ENCODE data around the gene PTPN11. TPM values are rescaled to one million over a fixed set of nuclear protein-coding genes. Genes with fewer than 3 reads are reported as not detected.
"Not testable (repeated sequence)": the region's sequence is repeated elsewhere in the genome, so short reads cannot be mapped to it uniquely, and the experiment has no call there.

The PTPN11 gene
- polyA plus RNA-seq, 1 donor from 2014 or later = 92.5 TPM

DNA sequence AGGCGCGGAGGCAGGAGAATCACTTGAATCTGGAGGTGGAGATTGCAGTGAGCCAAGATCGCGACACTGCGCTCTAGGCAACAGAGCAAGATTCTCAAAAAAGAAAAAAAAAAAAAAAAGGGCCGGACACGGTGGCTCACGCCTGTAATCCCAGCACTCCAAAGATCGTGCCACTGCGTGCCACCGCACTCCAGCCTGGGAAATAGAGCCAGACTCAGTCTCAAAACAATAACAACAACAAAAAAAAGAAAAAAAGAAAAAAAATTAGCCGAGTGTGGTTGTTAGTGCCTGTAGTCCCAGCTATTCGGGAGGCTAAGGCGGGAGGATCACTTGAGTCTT is 8.9 kb upstream of the PTPN11 start:
- Histone ChIP-seq H3F3A (ENCODE audit: insufficient read depth, low read length, poor library complexity, severe bottlenecking) (peaks cover 4% of the 10 kb centered on the region), H3K9me2 (ENCODE audit: insufficient read depth, low read length) (no peaks in the 10 kb centered on the region), H3K9me3 (ENCODE audit: low read length) (no peaks in the 10 kb centered on the region), H3K36me3 (ENCODE audit: insufficient read depth, low read length) (peaks cover under 1% of the 10 kb centered on the region), H3K79me2 (replicated peaks; ENCODE audit: insufficient read depth, low read length) (peaks cover 8% of the 10 kb centered on the region), H3K9ac (ENCODE audit: low read length) (no peak overlapping the region), H2AFZ (ENCODE audit: low read depth, low read length) (no peak overlapping the region), H3K27ac (ENCODE audit: low read length) (no peak overlapping the region), H3K4me2 (ENCODE audit: low read length) (no peak overlapping the region), H3K4me3 (ENCODE audit: low read length) (no peak overlapping the region), H4K20me1 (ENCODE audit: insufficient read depth) (no peaks in the 10 kb centered on the region), H3K27me3 (ENCODE audit: insufficient read depth, low read depth, low read length) (no peaks in the 10 kb centered on the region)
- TF ChIP-seq EZH2 (IDR thresholded peaks at IDR 0.05; ENCODE audit: borderline replicate concordance, insufficient read depth, low read length, poor library complexity, severe bottlenecking) (no peak), TAF1 (IDR thresholded peaks at IDR 0.05; ENCODE audit: low read depth) (no peak), REST (IDR thresholded peaks at IDR 0.05; ENCODE audit: borderline replicate concordance) (no peak), POLR2AphosphoS5 (IDR thresholded peaks at IDR 0.05) (no peak), EP300 (conservative IDR thresholded peaks at IDR 0.05; ENCODE audit: poor library complexity, severe bottlenecking) (no peak), MXI1 (conservative IDR thresholded peaks at IDR 0.05; ENCODE audit: poor library complexity, severe bottlenecking) (no peak), SMC3 (conservative IDR thresholded peaks at IDR 0.05; ENCODE audit: poor library complexity) (no peak)

- Histone ChIP-seq H3K4me3 (ENCODE audit: low read length) (no peak overlapping the region), H3K9ac (ENCODE audit: low read length) (no peak overlapping the region), H3K27ac (ENCODE audit: low read length) (no peak overlapping the region), H3K9me2 (ENCODE audit: insufficient read depth, low read length) (no peaks in the 10 kb centered on the region), H4K20me1 (ENCODE audit: insufficient read depth) (no peaks in the 10 kb centered on the region), H3K36me3 (ENCODE audit: insufficient read depth, low read length) (no peaks in the 10 kb centered on the region), H3K4me2 (ENCODE audit: low read length) (no peak overlapping the region), H3K79me2 (replicated peaks; ENCODE audit: insufficient read depth, low read length) (peaks cover 2% of the 10 kb centered on the region), H3K27me3 (ENCODE audit: insufficient read depth, low read depth, low read length) (no peaks in the 10 kb centered on the region), H3K9me3 (ENCODE audit: low read length) (no peaks in the 10 kb centered on the region), H3F3A (ENCODE audit: insufficient read depth, low read length, poor library complexity, severe bottlenecking) (no peaks in the 10 kb centered on the region), H2AFZ (ENCODE audit: low read depth, low read length) (no peak overlapping the region)
- TF ChIP-seq MXI1 (conservative IDR thresholded peaks at IDR 0.05; ENCODE audit: poor library complexity, severe bottlenecking) (no peak), POLR2AphosphoS5 (IDR thresholded peaks at IDR 0.05) (no peak), EP300 (conservative IDR thresholded peaks at IDR 0.05; ENCODE audit: poor library complexity, severe bottlenecking) (no peak), TAF1 (IDR thresholded peaks at IDR 0.05; ENCODE audit: low read depth) (no peak), REST (IDR thresholded peaks at IDR 0.05; ENCODE audit: borderline replicate concordance) (no peak), RAD21 (conservative IDR thresholded peaks at IDR 0.05) (no peak), SMC3 (conservative IDR thresholded peaks at IDR 0.05; ENCODE audit: poor library complexity) (no peak), EZH2 (IDR thresholded peaks at IDR 0.05; ENCODE audit: borderline replicate concordance, insufficient read depth, low read length, poor library complexity, severe bottlenecking) (no peak)
- TF ChIP-seq, protein P1, sequence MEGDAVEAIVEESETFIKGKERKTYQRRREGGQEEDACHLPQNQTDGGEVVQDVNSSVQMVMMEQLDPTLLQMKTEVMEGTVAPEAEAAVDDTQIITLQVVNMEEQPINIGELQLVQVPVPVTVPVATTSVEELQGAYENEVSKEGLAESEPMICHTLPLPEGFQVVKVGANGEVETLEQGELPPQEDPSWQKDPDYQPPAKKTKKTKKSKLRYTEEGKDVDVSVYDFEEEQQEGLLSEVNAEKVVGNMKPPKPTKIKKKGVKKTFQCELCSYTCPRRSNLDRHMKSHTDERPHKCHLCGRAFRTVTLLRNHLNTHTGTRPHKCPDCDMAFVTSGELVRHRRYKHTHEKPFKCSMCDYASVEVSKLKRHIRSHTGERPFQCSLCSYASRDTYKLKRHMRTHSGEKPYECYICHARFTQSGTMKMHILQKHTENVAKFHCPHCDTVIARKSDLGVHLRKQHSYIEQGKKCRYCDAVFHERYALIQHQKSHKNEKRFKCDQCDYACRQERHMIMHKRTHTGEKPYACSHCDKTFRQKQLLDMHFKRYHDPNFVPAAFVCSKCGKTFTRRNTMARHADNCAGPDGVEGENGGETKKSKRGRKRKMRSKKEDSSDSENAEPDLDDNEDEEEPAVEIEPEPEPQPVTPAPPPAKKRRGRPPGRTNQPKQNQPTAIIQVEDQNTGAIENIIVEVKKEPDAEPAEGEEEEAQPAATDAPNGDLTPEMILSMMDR (IDR thresholded peaks at IDR 0.05; ENCODE audit: poor library complexity, severe bottlenecking) = no peak
These were observed 4.7 kb upstream of the PTPN11 start for GRCh38 chr12:112413855-112414625.

GRCh38 chr12:112415457-112415856 is 3.3 kb upstream of the PTPN11 start:
- H3K36me3 ChIP-seq (ENCODE audit: insufficient read depth, low read length); H3K27me3 ChIP-seq (ENCODE audit: insufficient read depth, low read depth, low read length); H3K4me2 ChIP-seq (ENCODE audit: low read length); H2AFZ ChIP-seq (ENCODE audit: low read depth, low read length); H4K20me1 ChIP-seq (ENCODE audit: insufficient read depth); H3F3A ChIP-seq (ENCODE audit: insufficient read depth, low read length, poor library complexity, severe bottlenecking); H3K4me3 ChIP-seq (ENCODE audit: low read length); H3K27ac ChIP-seq (ENCODE audit: low read length); H3K9me2 ChIP-seq (ENCODE audit: insufficient read depth, low read length); H3K9me3 ChIP-seq (ENCODE audit: low read length); H3K9ac ChIP-seq (ENCODE audit: low read length): not testable (repeated sequence)
- peaks cover 13% of the 10 kb centered on the region for H3K79me2 ChIP-seq (replicated peaks; ENCODE audit: insufficient read depth, low read length)
